Hepatocyte (in vitro differentiated cells): Measurements from ENCODE around the gene LIPC. TPM values are rescaled to one million over a fixed set of nuclear protein-coding genes. Genes with fewer than 3 reads are reported as not detected.

Experiments used
- DNase-seq: peaks from one replicate; pipeline ENCODE4 v3.0.0-alpha.2; 2016; ENCODE audit warnings: low spot score
- H2AFZ ChIP-seq: fragments of 200-600 bp; sonication (generic); 2 replicates; pipeline ENCODE4 v1.6.0; 2016; ENCODE audit warnings: antibody characterized with exemption, mild to moderate bottlenecking
- H3K27ac ChIP-seq: fragments of 200-600 bp; sonication (generic); 2 replicates; pipeline ENCODE4 v1.5.1; 2016; ENCODE audit warnings: mild to moderate bottlenecking
- H3K27me3 ChIP-seq: fragments of 200-600 bp; sonication (generic); 2 replicates; pipeline ENCODE4 v1.6.1; 2016
- H3K36me3 ChIP-seq: fragments of 200-600 bp; sonication (generic); replicated peaks from 2 replicates; pipeline ENCODE4 v1.5.1; 2016; ENCODE audit warnings: low read depth; ENCODE audit not compliant: insufficient read depth
- H3K4me1 ChIP-seq: fragments of 200-600 bp; sonication (generic); 2 replicates; pipeline ENCODE4 v1.5.1; 2016; ENCODE audit warnings: mild to moderate bottlenecking, moderate library complexity; ENCODE audit not compliant: insufficient read depth
- H3K4me2 ChIP-seq: fragments of 200-600 bp; sonication (generic); 2 replicates; pipeline ENCODE4 v1.6.0; 2016
- H3K4me3 ChIP-seq: fragments of 200-600 bp; sonication (generic); 2 replicates; pipeline ENCODE4 v1.5.1; 2016; ENCODE audit warnings: mild to moderate bottlenecking
- H3K79me2 ChIP-seq: fragments of 200-600 bp; sonication (generic); 2 replicates; pipeline ENCODE4 v1.6.0; 2017; ENCODE audit warnings: mild to moderate bottlenecking
- H3K9me2 ChIP-seq: fragments of 200-600 bp; sonication (generic); replicated peaks from 2 replicates; pipeline ENCODE4 v1.6.0; 2017; ENCODE audit warnings: mild to moderate bottlenecking; ENCODE audit not compliant: insufficient read depth
- H3K9me3 ChIP-seq: fragments of 200-600 bp; sonication (generic); 2 replicates; pipeline ENCODE4 v1.5.1; 2016; ENCODE audit warnings: low read depth, mild to moderate bottlenecking
- H4K20me1 ChIP-seq: fragments of 200-600 bp; sonication (generic); 2 replicates; pipeline ENCODE4 v1.6.0; 2016; ENCODE audit warnings: mild to moderate bottlenecking; ENCODE audit not compliant: insufficient read depth, poor library complexity, severe bottlenecking
- CTCF ChIP-seq: fragments of 200-600 bp; sonication (generic); IDR thresholded peaks from 2 replicates; pipeline ENCODE4 v1.5.1; 2016; ENCODE audit warnings: antibody characterized with exemption, mild to moderate bottlenecking; ENCODE audit not compliant: poor library complexity
- EZH2 ChIP-seq: fragments of 200-600 bp; sonication (generic); IDR thresholded peaks from 2 replicates; pipeline ENCODE4 v1.6.1; 2016; ENCODE audit warnings: antibody characterized with exemption, mild to moderate bottlenecking, borderline replicate concordance
- EZH2phosphoT487 ChIP-seq: fragments of 200-600 bp; sonication (generic); IDR thresholded peaks from one replicate; pipeline ENCODE4 v1.6.1; 2018; ENCODE audit warnings: antibody characterized with exemption, mild to moderate bottlenecking, low read depth, moderate library complexity; ENCODE audit not compliant: unreplicated experiment, severe bottlenecking
- WGBS: methylation state at CpG from one replicate; pipeline ENCODE4 v1.1.6; 2016; ENCODE audit warnings: low lambda C conversion rate; ENCODE audit errors: missing lambda C conversion rate; 5-methylcytosine and 5-hydroxymethylcytosine counted together
- polyA plus RNA-seq: library from polyadenylated mRNA; unstranded; fragments of >200 nt; fragmentation: Nextera tagmentation; extraction: Ambion mirVana; gene quantifications from 2 replicates; pipeline ENCODE4 v1.2.1, GENCODE V29; 2016
- total RNA-seq: library from RNA; depleted of rRNA; stranded (reverse); fragments of >200 nt; gene quantifications from 2 replicates; pipeline ENCODE4 v1.2.3, GENCODE V29; 2014

Gene LIPC
- total and polyA plus RNA-seq, 2 experiments from 2014 or later, result 37.0 to 64.8 TPM

- Histone ChIP-seq H2AFZ (no peak overlapping the region), H3K27ac (no peak overlapping the region)
- 91% methylated on average over 13 of the region's 13 CpGs for WGBS
Measured at GRCh38 chr15:58484791-58485600, 53.2 kb downstream of the LIPC start.

GRCh38 chr15:58486062-58486461 is 54.3 kb downstream of the LIPC start:
- WGBS, result 97% methylated on average over 2 of the region's 2 CpGs
- H3K4me1 ChIP-seq, result no peaks in the 10 kb centered on the region
- no peaks in the 10 kb centered on the region for H3K9me2 ChIP-seq
- TF ChIP-seq CTCF, result no peak
- TF ChIP-seq EZH2phosphoT487, result no peak
- no peak overlapping the region for H3K27ac ChIP-seq
- no peak overlapping the region for H3K4me2 ChIP-seq
- no peaks in the 10 kb centered on the region for H3K36me3 ChIP-seq
- no peak overlapping the region for H2AFZ ChIP-seq
- H3K79me2 ChIP-seq, result no peaks in the 10 kb centered on the region
- H4K20me1 ChIP-seq, result no peaks in the 10 kb centered on the region
- DNase-seq, result no peak
- no peak overlapping the region for H3K4me3 ChIP-seq
- no peaks in the 10 kb centered on the region for H3K27me3 ChIP-seq
- no peaks in the 10 kb centered on the region for H3K9me3 ChIP-seq

More at GRCh38 chr15:58484791-58485600, 53.2 kb downstream of the LIPC start:
- Histone ChIP-seq H3K4me2 (no peak overlapping the region), H3K9me2 (no peaks in the 10 kb centered on the region), H4K20me1 (no peaks in the 10 kb centered on the region), H3K4me1 (no peaks in the 10 kb centered on the region), H3K79me2 (no peaks in the 10 kb centered on the region), H3K9me3 (no peaks in the 10 kb centered on the region), H3K36me3 (no peaks in the 10 kb centered on the region), H3K4me3 (no peak overlapping the region), H3K27me3 (no peaks in the 10 kb centered on the region)
- TF ChIP-seq EZH2, result no peak
- TF ChIP-seq EZH2phosphoT487, result no peak
- no peak for TF ChIP-seq CTCF
- DNase-seq, result no peak

GRCh38 chr15:58486564-58486963 is 54.8 kb downstream of the LIPC start:
- no peaks in the 10 kb centered on the region for H3K9me2 ChIP-seq
- H3K36me3 ChIP-seq, result no peaks in the 10 kb centered on the region
- no peak overlapping the region for H3K27ac ChIP-seq
- 91% methylated on average over 6 of the region's 6 CpGs for WGBS
- H3K79me2 ChIP-seq, result no peaks in the 10 kb centered on the region
- no peaks in the 10 kb centered on the region for H4K20me1 ChIP-seq
- TF ChIP-seq EZH2phosphoT487 (no peak), EZH2 (no peak), CTCF (no peak)
- H3K4me1 ChIP-seq, result no peaks in the 10 kb centered on the region
- H3K4me2 ChIP-seq, result no peak overlapping the region
- no peaks in the 10 kb centered on the region for H3K27me3 ChIP-seq
- no peak for DNase-seq
- H2AFZ ChIP-seq, result no peak overlapping the region
- no peaks in the 10 kb centered on the region for H3K9me3 ChIP-seq
- H3K4me3 ChIP-seq, result no peak overlapping the region
